DMS53 treated with DMSO at 0.1 percent for 48 hours (cell line): Measurements from ENCODE around the gene SCAF8.
"Not testable (repeated sequence)": the region's sequence is repeated elsewhere in the genome, so short reads cannot be mapped to it uniquely, and the experiment has no call there.

Experiments
- DNase-seq: peaks from one replicate; lab custom pipeline; 2025; ENCODE audit not compliant: unreplicated experiment; lab: John Stamatoyannopoulos, UW

SCAF8 gene

GRCh38 chr6:154736618-154737259, 3.5 kb downstream of the SCAF8 start:
- DNase-seq, result no peak

DNA sequence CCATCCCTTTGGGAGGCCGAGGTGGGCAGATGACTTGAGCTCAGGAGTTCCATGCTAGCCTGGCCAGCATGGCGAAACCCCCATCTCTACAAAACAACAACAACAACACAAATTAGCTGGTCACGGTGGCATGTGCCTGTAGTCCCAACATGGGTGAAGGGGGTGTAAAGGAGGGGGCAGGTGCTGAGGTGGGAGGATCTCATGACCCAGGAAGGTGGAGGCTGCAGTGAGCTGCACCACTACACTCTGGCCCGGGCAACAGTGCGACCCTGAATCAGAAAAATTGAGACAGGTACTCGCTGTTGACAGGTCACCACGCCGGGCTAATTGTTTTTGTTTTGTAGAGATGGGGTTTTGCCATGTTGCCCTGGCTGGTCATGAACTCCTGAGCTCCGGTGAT, 4.2 kb downstream of the SCAF8 start:
- no peak for DNase-seq

DNA sequence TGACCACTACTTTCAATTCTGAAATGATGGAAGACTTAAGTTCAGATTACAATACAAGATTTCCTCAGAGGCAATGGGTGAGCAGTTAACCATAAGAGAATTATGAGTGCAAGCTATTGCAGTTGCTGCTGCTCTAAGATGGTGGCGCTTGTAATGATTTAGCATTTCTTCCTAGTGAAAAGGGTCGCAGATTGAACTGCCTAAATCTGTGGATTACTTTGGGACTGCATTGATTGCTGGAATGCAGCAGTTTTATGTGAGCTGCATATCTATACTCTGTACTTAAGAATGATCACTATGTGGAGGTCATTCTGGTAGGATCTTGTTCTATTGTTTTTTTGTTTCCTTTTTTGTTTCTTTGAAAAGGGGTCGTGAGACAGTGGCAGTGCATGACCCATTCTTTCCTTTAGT, 5.3 kb downstream of the SCAF8 start:
- no peak for DNase-seq

DNA sequence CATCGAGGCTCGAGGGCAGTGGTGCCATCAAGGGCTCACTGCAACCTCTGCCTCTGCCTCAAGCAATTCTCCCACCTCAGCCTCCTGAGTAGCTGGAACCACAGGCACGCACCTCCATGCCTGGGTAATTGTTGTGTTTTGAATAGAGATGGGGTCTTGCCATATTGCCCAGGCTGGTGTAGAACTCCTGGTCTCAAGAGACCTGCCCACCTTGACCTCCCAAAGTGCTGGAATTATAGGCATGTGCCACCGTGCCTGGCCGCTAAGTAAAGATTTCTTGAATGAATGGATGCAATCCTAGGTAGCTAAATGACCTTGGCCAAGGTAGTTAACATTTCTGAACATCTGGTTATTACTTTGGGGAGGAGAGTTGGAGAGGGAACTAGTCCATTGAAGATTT, 7.4 kb downstream of the SCAF8 start:
- DNase-seq, result no peak

- no peak for DNase-seq
Observed at GRCh38 chr6:154742891-154743290, 9.7 kb downstream of the SCAF8 start.

DNA sequence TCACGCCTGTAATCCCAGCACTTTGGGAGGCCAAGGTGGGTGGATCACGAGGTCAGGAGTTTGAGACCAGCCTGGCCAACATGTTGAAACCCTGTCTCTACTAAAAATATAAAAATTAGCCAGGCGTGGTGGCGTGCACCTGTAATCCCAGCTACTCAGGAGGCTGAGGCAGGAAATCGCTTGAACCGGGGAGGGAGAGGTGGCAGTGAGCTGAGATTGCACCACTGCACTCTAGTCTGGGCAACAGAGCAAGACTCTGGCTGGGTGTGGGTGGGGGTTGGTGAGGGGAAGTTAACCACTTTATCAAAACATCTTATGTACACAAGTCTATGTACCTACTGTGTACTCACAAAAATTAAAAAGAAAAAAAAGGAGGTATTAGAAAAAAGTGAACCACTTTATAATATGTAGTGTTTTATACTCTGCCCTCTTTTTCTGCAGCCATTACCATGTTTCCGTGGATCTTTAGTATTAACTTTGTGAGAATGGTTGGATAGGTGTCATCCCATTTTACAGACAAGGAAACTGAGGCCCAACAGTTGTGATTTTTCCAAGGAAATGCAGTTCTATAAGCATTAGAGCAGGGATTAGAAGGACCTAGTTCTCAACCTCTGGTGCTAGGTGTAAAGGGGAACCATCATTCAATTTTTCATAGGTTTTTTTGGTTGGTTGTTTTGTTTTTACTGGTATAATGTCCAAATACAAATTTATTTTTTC, 11.0 kb downstream of the SCAF8 start:
- DNase-seq, result not testable (repeated sequence)

DNA sequence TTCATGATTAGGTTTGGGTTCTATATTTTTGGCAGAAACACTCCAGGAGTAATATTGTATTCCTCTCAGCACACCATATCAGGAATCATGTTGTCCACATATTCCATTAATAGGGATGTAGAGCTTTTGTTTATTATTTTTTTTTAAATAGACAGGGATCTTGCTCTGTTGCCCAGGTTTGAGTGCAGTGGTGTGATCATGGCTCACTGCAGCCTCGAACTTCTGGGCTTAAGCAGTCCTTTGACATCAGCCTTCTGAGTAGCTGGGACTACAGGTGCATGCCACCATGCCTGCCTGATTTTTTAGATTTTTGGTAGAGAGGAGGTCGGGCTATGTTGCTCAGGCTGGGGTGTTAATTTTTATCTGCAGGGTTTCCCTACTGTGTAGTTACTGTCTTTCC, 12.0 kb downstream of the SCAF8 start:
- no peak for DNase-seq

GRCh38 chr6:154749341-154749740, 16.1 kb downstream of the SCAF8 start:
- no peak for DNase-seq

DNA sequence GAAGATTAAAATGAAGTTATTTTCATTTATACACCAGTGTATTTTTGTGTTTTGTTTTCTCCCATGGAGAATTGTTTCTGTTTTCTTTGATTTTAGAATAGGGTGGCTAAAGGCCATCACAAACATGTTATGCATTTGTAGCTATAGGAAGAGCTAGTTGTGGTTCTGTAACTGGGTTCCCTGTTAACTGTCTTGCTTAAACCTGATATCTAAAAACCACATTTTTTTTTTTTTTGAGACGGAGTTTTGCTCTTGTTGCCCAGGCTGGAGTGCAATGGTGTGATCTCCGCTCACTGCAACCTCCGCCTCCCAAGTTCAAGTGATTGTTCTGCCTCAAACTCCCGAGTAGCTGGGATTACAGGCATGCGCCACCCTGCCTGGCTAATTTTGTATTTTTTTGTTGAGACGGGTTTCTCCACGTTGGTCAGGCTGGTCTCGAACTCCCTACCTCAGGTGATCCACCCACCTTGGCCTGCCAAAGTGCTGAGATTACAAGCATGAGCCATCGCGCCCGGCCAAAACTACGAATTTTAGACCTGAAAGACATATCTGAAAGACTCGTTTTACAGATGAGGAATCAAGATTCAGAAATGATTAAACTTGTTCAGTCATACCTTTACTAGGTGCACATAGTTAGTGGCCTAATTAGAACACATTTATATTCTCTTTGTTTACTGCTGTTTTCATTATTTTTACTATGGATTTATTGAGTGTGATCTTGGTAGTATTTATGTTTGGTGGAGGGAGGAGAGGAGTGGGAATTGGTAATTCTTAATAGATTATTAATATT, 18.0 kb downstream of the SCAF8 start:
- no peak for DNase-seq

DNA sequence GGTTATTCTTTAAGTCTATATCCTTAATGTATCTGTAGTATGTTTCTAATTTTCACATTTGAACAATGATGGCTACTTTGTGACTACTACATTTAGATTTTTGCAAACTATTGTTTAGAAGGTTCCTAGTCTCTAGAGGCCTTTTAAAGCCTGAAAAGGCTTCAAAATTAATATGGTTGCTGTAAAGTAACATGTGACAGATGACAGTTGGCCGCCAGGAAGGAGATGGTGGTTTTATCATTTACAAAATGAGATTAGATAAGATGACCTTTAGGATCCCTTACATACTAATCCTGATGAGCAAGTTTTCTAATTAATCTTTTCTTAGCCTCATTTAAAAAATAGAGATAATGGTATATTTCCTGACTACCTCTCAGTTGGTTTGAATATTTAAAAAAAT, 18.8 kb downstream of the SCAF8 start:
- DNase-seq, result no peak

DNA sequence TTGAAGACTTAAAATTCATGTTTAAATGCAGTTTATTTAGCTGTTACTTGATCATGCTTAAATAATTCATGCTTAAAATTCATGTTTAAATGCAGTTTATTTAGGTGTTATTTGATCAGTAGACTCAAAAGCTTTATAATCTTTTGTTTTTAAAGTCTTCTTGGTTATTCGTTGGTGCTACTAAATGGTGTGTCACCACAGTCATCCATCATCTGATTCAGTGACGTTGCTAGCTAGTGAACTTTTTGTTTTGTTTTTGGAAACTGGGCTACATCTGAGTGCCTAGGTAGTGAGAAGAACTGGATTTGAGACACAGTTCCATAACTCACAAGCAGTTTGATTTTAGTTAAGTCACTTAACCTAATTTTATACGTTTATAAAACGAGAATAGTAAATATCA, 20.9 kb downstream of the SCAF8 start:
- no peak for DNase-seq

- no peak for DNase-seq
Observed at GRCh38 chr6:154757352-154758050, 24.3 kb downstream of the SCAF8 start.

- no peak for DNase-seq
Observed at GRCh38 chr6:154758125-154758524, 24.9 kb downstream of the SCAF8 start.

DNA sequence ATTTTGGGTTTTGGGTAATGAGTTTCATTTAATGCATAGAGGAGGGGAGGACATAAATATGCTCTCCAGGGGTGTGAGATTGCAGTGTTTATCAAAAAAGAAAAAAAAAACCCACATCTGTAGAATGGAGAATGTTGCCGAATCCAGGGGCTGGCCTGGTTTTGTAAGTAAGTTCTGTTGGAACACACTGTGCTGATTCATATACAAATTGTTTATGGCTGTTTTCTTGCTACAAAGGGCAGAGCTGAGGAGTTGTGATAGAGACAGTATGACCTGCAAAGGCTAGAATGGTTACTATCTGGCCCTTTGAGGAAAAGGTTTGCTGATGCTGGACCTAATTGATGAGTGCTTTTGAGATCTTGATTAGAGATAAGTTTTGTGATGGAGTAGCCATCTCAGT, 30.4 kb downstream of the SCAF8 start:
- no peak for DNase-seq

- DNase-seq, result no peak
Observed at GRCh38 chr6:154765273-154765672, 32.1 kb downstream of the SCAF8 start.

GRCh38 chr6:154766288-154766687, 33.1 kb downstream of the SCAF8 start:
- no peak for DNase-seq

DNA sequence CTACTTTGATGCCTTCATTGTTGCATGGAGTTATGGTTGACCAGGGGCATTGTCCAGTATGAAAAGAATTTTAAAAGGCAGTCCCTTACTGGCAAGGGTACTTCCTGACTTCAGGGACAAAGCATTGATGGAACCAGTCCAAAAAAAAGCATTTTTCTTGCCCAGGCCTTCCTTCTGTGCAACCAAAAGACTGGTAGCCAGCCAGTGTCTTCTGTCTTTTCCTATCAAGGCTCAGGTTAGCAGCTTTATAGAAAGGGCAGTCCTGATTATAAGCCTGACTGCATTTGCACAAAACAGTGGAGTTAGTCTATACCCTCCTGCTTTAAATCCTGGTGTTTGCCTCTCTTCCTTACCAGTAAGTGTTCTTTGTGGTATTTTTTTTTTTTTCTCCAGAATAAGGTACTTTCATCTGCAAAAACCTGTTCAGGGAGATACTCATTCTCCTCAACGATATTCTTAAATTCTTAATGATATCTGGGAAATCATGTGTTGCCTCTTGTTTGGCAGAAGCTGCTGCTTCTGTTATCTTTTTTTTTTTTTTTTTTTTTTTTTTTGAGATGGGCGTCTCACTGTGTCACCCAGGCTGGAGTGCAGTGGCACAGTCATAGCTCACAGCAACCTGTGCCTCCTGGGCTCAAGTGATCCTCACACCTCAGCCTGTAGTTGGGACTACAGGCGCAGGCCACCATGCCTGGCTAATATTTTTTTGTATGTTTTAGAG, 33.9 kb downstream of the SCAF8 start:
- DNase-seq, result no peak

DNA sequence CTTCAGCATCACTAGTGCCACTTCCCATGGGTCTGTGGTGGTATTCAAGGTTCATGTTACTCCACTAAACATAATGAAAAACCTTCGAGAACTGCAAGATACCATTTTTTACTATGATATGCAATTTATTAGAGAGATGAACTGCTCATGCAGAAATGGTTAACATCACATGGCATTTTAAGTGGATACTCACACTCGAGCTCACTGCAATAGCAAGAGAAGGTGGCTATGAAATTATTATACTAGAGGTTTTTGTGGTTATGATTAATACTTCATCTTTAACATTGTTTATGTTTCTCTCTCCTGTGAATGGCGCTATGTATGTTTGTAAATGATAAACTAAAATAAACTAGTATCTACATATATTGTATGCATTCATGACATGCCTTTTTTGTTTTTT, 35.1 kb downstream of the SCAF8 start:
- DNase-seq, result no peak

- DNase-seq, result no peak
Observed at GRCh38 chr6:154773610-154774089, 40.4 kb downstream of the SCAF8 start.

DNA sequence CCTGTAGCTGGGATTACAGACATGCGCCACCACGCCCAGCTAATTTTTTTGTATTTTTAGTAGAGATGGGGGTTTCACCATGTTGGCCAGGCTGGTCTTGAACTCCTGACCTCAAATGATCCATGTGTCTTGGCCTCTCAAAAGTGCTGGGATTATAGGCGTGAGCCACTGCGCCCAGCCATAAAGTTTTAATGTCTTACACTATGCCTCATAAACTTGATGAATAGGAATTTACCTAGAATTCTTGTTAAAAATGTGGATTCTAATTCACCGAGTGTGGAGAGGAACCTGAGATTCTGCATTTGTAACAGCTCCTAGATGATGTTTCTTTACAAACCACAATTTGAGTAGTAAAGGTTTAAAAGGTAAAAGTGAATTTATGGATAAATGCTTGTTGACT, 45.9 kb downstream of the SCAF8 start:
- DNase-seq, result not testable (repeated sequence)

DNA sequence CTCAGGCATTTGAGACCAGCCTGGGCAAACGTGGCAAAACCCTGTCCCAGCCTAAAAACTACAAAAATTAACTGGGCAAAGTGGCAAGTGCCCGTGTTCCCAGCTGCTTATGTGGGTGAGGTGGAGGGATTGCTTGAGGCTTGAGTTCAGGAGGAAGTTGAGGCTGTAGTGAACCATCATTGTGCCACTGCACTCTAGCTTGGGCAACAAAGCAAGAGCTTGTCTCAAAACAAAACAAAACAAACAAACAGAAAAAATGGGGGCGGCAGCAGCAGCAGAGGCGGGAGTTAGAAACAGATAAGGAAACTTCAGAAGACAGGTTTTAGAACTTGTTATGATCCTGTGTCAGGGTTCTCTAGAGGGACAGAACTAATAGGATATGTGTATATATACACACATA, 49.0 kb downstream of the SCAF8 start:
- DNase-seq, result no peak
